WI38 (cell line): ENCODE results near the gene OR8A1.

ENCODE experiments used
- H3K4me3 ChIP-seq: 2 replicates; pipeline ENCODE4 v1.5.1; 2011; ENCODE audit warnings: low read depth, mild to moderate bottlenecking, control low read depth, low read length
- CTCF ChIP-seq: IDR thresholded peaks from 2 replicates; pipeline ENCODE4 v1.5.1; 2012; ENCODE audit warnings: low read depth, mild to moderate bottlenecking, control low read depth, low read length

The OR8A1 gene

GRCh38 chr11:124577716-124578427 lies 8.1 kb downstream of the OR8A1 start:
- no peak overlapping the region for H3K4me3 ChIP-seq
- TF ChIP-seq CTCF: no peak

- no peak overlapping the region for H3K4me3 ChIP-seq
- no peak for TF ChIP-seq CTCF
These were observed 9.0 kb downstream of the OR8A1 start for GRCh38 chr11:124578761-124579160.

GRCh38 chr11:124581817-124582216 lies 12.0 kb downstream of the OR8A1 start:
- no peak for TF ChIP-seq CTCF
- no peak overlapping the region for H3K4me3 ChIP-seq

GRCh38 chr11:124582565-124582964 lies 12.8 kb downstream of the OR8A1 start:
- no peak for TF ChIP-seq CTCF
- H3K4me3 ChIP-seq: no peak overlapping the region

- no peak for TF ChIP-seq CTCF
- no peak overlapping the region for H3K4me3 ChIP-seq
These were observed 14.0 kb downstream of the OR8A1 start for GRCh38 chr11:124583781-124584180.

- no peak overlapping the region for H3K4me3 ChIP-seq
- TF ChIP-seq CTCF: no peak
These were observed 15.0 kb downstream of the OR8A1 start for GRCh38 chr11:124584681-124585372.

GRCh38 chr11:124586238-124586860 lies 16.6 kb downstream of the OR8A1 start:
- TF ChIP-seq CTCF: peak; percentile 51

More at GRCh38 chr11:124586238-124586860, 16.6 kb downstream of the OR8A1 start:
- H3K4me3 ChIP-seq: no peak overlapping the region
